ENCODE data around the gene SNX25.

DNA sequence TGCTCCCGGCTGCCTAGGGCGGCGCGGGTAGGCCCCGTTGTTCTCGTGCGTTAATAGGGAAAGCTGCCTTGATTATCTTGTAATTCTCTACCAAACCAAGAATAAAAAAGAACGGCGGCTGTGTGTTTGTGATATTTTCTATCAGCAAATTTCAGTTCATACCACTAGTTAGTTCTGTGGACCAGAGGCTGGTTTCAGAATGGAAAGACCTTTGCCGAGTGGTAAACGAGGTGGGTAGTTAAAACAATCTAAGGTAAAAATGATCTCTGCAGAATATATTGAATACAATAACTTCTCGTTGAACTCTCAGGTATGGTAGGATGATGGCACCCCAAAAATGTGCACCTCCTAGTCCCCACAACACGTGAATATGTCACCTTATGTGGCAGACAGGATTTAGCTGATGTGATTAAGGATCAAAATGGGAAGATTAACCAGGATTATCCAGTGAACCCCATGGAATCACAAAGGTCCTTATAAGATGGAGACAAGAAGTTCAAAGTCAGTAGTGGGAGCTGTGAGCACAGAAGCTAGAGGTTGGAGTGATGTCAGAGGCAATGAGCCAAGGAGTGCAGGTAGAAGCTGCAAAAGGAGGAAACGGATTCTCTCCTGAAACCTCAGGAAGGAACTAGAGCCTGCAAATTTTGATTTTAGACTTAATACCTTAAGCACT lies 5.0 kb upstream of the SNX25 start:
- TF ChIP-seq ZNF883 (CRISPR knock-in tag; IDR thresholded peaks at IDR 0.05; ENCODE audit: not compliant biosample characterization), result no peak
- TF ChIP-seq, protein P1, sequence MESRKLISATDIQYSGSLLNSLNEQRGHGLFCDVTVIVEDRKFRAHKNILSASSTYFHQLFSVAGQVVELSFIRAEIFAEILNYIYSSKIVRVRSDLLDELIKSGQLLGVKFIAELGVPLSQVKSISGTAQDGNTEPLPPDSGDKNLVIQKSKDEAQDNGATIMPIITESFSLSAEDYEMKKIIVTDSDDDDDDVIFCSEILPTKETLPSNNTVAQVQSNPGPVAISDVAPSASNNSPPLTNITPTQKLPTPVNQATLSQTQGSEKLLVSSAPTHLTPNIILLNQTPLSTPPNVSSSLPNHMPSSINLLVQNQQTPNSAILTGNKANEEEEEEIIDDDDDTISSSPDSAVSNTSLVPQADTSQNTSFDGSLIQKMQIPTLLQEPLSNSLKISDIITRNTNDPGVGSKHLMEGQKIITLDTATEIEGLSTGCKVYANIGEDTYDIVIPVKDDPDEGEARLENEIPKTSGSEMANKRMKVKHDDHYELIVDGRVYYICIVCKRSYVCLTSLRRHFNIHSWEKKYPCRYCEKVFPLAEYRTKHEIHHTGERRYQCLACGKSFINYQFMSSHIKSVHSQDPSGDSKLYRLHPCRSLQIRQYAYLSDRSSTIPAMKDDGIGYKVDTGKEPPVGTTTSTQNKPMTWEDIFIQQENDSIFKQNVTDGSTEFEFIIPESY (CRISPR knock-in tag; IDR thresholded peaks at IDR 0.05), result no peak
- TF ChIP-seq, protein P2, sequence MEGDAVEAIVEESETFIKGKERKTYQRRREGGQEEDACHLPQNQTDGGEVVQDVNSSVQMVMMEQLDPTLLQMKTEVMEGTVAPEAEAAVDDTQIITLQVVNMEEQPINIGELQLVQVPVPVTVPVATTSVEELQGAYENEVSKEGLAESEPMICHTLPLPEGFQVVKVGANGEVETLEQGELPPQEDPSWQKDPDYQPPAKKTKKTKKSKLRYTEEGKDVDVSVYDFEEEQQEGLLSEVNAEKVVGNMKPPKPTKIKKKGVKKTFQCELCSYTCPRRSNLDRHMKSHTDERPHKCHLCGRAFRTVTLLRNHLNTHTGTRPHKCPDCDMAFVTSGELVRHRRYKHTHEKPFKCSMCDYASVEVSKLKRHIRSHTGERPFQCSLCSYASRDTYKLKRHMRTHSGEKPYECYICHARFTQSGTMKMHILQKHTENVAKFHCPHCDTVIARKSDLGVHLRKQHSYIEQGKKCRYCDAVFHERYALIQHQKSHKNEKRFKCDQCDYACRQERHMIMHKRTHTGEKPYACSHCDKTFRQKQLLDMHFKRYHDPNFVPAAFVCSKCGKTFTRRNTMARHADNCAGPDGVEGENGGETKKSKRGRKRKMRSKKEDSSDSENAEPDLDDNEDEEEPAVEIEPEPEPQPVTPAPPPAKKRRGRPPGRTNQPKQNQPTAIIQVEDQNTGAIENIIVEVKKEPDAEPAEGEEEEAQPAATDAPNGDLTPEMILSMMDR (CRISPR knock-in tag; IDR thresholded peaks at IDR 0.05), result no peak
- no peak for TF ChIP-seq RFXAP (CRISPR knock-in tag; IDR thresholded peaks at IDR 0.05; ENCODE audit: borderline replicate concordance)
- TF ChIP-seq CENPX (CRISPR knock-in tag; IDR thresholded peaks at IDR 0.05), result no peak
